ENCODE results near the gene MYO10.
"Not testable (repeated sequence)": the region's sequence is repeated elsewhere in the genome, so short reads cannot be mapped to it uniquely, and the experiment has no call there.

- not testable (repeated sequence) for TF ChIP-seq CTCF, POLR2A (IDR thresholded peaks at IDR 0.05)
These were observed 218.1 kb downstream of the MYO10 start for GRCh38 chr5:16718036-16718435.

All from Peyer's patch (tissue), 4 donors.